HG03135 (cell line): ENCODE measurements around the gene REEP6.

Experiments used
- ATAC-seq: cut with Tn5 transposase; IDR thresholded peaks from one replicate; pipeline ENCODE4 v1.9.1; 2021; ENCODE audit warnings: mild to moderate bottlenecking, moderate library complexity; ENCODE audit not compliant: unreplicated experiment

REEP6 gene

GRCh38 chr19:1491114-1491848 lies at the start of gene REEP6:
Gene REEP6, plus strand, starts transcription at chr19:1491181. Its CDS starts 89 bp downstream, at chr19:1491270.
- no peak for ATAC-seq

- no peak for ATAC-seq
These were observed 49.1 kb upstream of the REEP6 start for GRCh38 chr19:1441677-1442438.

- no peak for ATAC-seq
These were observed 45.6 kb upstream of the REEP6 start for GRCh38 chr19:1445185-1445931.

GRCh38 chr19:1445932-1446712 lies 44.9 kb upstream of the REEP6 start:
- ATAC-seq: no peak

GRCh38 chr19:1446713-1447481 lies 44.1 kb upstream of the REEP6 start:
- ATAC-seq: no peak

GRCh38 chr19:1447504-1447903 lies 43.5 kb upstream of the REEP6 start:
- ATAC-seq: no peak

- ATAC-seq: no peak
These were observed 43.0 kb upstream of the REEP6 start for GRCh38 chr19:1447944-1448343.

- ATAC-seq: no peak
These were observed 41.2 kb upstream of the REEP6 start, which contains the start of gene APC2 for GRCh38 chr19:1449467-1450442. Gene APC2, plus strand, starts transcription at chr19:1450121. Its CDS starts 2,881 bp downstream, at chr19:1453002.

GRCh38 chr19:1450735-1451731 lies 39.9 kb upstream of the REEP6 start:
- ATAC-seq: no peak

GRCh38 chr19:1451916-1452801 lies 38.8 kb upstream of the REEP6 start:
- no peak for ATAC-seq

- ATAC-seq: no peak
These were observed 38.0 kb upstream of the REEP6 start for GRCh38 chr19:1452802-1453524.

GRCh38 chr19:1453525-1454364 lies 37.2 kb upstream of the REEP6 start:
- ATAC-seq: no peak

- no peak for ATAC-seq
These were observed 36.0 kb upstream of the REEP6 start for GRCh38 chr19:1455002-1455335.

- no peak for ATAC-seq
These were observed 35.5 kb upstream of the REEP6 start for GRCh38 chr19:1455336-1456120.
